GDM1 (cell line): ENCODE data around the gene SART3.
"Not testable (repeated sequence)": the region's sequence is repeated elsewhere in the genome, so short reads cannot be mapped to it uniquely, and the experiment has no call there.

Source experiments
- DNase-seq: peaks from one replicate; lab custom pipeline; 2025; lab: John Stamatoyannopoulos, UW

Gene SART3

DNA sequence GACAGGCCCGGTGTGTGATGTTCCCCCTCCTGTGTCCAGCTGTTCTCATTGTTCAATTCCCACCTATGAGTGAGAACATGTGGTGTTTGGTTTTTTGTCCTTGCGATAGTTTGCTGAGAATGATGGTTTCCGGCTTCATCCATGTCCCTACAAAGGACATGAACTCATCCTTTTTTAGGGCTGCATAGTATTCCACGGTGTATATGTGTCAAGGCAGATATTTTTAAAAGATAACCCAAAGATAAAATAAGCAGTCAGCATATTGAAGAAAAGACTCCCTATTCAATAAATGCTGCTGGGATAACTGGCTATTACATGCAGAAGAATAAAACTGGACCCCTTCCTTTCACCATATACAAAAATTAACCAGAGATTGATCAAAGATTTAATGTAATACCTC is 73.9 kb downstream of the SART3 start:
- not testable (repeated sequence) for DNase-seq

DNA sequence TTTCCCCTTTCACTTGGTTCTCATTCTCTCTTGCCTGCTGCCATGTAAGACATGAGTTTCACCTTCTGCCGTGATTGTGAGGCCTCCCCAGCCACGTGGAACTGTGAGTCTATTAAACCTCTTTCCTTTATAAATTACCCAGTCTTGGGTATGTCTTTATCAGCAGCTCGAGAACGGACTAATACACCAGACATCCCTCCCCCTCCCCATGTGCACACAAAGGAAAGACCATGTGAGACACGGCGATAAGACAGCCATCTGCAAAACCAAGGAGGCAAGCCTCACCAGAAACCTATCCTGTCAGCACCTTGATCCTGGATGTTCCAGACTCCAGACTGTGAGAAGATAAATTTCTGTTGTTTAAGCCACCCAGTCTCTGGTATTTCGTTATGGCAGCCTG is 75.6 kb downstream of the SART3 start:
- DNase-seq: not testable (repeated sequence)

DNA sequence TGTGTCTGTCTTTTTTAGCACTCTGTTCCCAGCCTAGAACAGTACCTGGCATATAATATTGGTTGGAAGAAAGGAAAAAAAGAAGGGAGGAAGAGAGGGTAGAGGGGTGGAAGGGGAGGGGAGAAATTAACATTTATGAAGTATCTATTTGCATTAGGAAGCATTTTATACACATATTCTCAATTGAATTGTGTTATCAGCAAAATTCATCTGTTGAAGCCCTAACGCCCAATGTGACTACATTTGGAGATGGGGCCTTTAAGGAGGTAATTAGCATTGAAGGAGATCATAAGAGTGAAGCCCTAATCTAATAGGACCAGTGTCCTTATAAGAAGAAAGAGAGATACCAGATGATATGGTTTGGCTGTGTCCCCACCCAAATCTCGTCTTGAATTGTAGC is 76.1 kb downstream of the SART3 start:
- no peak for DNase-seq

DNA sequence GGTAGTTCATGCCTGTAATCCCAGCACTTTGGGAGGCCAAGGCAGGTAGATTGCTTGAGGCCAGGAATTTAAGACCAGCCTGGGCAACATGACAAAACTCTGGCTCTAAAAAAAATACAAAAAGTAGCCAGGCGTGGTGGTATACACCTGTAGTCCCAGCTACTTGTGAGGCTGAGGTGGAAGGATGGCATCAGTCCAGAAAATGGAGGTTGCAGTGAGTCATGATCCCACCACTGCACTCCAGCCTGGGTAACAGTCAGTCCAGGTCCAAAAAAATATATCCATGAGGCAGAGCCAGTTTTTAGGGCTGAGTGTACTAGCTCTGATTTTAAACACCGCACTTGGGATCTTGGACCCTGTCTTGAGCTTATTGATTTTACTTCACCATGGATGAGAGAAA is 76.5 kb downstream of the SART3 start:
- no peak for DNase-seq

DNA sequence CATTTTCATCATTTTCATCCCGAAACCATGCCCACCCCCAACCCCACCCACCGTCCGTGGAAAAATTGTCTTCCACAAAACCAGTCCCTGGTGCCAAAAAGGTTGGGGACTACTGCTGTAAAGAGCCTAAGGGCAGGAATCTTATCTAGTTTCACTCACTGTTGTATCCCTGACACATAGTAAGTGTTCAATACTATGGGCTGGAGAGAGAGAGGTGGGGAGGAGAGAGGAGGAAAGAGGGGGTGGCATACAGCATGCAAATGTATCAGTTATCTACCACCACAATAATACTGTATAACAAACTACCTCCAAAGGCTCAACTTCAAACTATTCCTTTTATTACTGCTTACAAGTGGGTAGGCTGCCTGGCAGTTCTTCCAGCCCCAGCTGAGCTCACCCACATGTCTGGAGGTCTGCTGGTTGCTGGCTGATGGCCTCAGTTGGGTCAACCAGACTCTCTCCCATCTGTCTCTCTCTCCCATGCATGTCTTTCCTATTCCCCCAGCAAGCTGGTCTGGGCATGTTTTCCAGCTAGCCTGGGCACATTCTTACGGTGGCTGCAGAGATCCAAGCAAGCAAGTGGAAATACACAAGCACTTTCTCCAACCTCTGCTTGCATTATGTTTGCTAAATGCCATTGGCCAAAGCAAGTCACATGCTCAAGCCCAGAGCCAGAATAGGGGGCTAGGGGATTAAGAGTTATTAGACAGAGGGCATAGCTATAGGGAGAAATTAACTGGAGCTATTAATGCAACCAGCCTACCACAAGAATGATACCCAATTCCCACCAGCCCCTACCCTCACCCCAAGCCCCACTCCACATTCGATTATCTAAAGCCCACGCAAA is 77.5 kb downstream of the SART3 start:
- no peak for DNase-seq

DNA sequence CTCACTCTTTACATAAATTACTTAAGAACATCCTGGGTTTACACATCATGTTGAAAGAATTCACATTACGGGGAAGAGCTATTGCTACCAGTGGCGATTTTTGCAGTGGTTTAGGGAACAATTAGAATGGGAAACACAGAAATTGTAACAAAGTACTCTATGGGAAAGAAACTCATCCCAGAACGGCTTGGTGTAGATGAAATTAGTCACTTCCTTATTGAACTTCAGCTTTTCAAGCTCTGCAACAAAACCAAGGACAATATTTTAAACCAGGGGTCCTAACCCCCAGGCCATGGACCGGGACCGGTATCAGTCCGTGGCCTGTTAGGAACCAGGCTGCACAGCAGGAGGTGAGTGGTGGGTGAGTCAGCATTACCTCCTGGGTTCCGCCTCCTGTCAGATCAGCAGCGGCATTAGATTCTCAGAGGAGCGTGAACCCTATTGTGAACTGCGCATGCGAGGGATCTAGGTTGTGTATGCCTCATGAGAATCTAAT is 78.2 kb downstream of the SART3 start:
- no peak for DNase-seq

DNA sequence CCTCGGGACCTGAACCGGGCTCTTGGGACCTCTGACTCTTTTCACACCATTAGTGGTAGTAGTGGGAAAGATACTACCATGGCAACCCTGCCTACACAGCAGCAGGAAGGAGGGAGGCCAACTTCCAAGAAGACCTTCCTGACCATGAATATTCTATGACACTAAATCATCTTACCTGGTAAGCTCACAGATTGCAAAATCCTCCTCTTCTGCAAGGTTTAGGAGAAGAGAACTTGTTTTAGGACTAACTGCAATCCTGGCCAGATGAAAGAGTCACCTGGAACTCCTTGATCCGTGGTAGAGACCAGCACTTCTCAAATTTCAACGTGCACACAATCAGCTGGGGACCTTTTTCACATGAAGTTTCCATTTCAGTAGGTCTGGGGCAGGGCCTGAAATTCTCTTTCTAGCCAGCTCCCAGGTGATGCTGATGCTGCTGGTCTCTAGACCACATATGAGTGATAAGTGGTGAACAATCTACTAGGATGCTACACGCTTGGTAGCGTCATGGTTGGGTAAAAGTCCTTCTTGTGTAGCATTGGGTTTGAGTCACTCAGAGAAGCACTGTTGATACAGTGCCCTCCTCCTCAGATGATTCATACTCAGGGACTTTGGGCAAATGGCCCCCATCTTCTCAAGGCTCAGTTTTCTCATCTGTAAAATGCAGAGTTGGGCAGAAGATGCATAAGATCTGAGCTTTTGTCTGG is 81.5 kb downstream of the SART3 start:
- DNase-seq: no peak

DNA sequence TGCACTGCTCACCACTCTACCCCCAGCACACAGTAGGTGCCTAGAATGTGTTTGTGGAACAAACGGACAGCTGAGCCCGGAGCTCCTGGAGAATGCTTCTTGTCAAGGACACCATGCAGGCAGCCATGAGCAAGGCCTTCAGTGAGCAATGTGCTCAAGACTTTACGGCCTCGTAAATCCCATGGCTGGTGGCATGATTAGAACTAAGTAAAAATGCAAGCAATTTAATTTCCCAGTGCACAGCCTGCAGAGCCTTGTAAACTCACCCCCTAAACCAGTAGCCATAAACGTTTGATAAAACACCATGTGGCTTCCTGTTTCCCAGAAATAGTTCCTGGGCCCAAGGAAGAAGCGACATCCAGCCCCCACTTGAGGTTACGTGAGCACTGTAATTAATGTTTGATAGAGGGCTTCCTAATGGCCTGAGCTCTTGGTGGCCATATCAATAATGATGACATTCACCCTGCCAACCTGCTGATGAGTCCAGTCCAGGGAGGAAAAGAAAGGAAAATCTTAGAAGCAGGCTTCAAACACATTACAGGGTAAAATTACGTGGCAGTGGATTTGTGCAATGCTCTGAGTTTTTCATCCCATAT is 82.3 kb downstream of the SART3 start:
- DNase-seq: no peak

DNA sequence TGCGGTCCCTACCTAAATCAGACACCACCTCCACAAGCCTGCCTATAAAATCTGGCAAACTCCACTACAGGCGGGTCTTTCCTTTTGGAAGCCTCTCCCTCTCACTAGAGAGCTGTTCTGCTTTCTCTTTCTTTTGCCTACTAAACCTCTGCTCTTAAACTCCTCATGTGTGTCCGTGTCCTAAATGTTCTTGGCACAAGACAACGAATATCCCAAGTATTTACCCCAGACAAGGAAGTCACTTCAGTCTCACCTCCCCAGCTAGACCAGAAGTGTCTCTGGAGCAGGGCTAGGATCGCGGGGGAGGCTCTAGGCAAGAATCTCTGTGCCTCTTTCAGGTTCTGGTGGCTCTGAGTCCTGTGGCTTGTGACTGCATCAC is 83.1 kb downstream of the SART3 start:
- no peak for DNase-seq

DNA sequence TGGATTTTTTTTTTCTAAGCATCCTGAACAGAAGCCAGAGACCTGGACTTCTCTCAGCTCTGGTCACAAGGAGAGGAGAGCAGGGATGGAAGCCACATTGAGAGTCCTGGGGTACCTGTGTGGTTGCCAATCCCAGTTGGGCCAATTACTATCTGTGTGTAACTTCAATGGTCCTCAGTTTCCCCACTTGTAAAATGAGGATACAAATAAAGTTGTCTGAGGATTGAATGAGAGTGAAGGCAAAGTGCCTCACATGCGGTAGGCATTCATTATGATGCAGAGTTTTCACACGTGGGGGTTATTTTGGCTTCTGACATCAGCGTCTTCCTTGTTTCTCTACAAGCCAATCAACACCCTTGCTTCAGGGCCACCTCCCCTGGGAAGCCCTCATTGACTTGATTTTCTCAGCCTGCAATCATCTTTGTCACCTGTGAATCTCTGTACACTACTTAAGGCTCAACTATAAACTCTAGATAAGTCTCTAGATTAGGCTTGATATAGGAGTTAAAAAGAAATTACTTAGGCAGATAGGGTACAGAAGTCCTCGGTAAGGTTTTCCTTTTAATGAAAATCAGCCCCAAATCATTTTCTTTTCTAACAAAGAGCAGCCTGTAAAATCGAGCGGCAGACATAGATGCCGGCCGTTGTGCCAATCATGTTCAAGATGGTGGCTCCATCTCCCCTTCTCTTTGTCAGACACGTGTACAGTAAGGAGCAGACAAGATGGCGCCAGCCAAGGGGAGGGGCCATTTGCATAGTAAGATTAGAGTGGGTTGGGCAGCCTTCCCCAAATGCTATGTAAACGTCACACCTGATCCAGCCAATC is 83.7 kb downstream of the SART3 start:
- DNase-seq: no peak

DNA sequence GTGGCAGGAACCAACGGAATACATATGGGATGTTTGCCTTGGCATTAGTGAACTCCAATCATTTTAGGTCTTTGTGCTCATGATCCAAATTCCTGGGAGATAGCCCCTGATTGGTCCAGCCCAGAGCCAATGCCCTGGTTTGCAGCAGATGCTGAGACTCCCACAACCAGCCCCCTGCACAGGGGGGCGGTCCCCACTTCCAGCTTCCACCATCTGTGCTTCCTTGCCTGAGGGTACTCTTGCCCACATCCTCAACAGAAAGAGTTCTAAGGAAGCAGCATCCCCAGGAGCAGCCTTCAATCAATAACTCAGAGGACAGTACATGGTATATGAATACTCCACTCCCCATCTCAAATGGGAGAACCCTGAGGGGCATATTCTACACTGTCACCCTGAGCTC is 85.6 kb downstream of the SART3 start:
- DNase-seq: no peak

DNA sequence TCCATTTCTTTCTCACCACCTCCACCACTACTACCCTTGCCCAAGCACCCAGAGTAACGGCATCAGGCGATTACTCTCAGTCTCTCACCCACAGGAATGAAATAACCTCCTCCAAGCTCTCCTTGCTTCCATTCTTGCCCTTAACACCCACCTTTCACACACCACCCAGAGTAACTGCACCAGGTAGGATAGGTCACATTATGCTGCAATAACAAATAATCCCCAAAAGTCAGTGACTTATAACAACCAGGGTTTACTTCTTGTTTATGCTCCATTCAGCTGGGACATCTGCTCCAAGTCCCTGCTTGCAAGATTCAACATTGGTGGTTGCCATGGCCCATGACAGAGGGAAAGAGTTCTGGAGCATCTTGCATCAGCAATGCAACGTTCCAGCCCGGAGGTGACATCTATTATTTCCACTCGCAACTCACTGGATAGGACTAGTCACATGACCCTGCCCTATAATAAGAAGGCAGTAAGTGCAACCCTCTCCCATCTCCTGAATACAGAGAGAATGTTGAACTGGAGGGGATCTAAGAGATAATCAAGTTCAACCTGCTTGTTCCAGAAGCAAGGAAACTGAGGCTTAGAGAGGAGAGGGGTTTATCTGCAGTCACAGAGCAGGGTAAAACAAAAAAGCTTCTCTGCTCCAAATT is 87.4 kb downstream of the SART3 start:
- no peak for DNase-seq
